Ectodermal cell (in vitro differentiated cells): Measurements from ENCODE around the gene MAML3.

Source experiments
- H3K27ac ChIP-seq: 2 replicates; pipeline ENCODE4 v1.7.0; 2013; ENCODE audit warnings: mild to moderate bottlenecking, low read depth, low read length; ENCODE audit not compliant: insufficient read depth, poor library complexity, severe bottlenecking
- H3K27me3 ChIP-seq: 2 replicates; pipeline ENCODE4 v1.7.0; 2013; ENCODE audit warnings: mild to moderate bottlenecking, low read length; ENCODE audit not compliant: insufficient read depth, control insufficient read depth, poor library complexity, severe bottlenecking
- H3K36me3 ChIP-seq: one replicate; pipeline ENCODE4 v1.7.0; 2013; ENCODE audit warnings: low read length; ENCODE audit not compliant: control insufficient read depth, insufficient read depth
- H3K4me1 ChIP-seq: one replicate; pipeline ENCODE4 v1.7.0; 2013; ENCODE audit warnings: low read length; ENCODE audit not compliant: control insufficient read depth, insufficient read depth
- H3K4me3 ChIP-seq: 2 replicates; pipeline ENCODE4 v1.7.0; 2013; ENCODE audit warnings: low read depth, low read length, control low read depth; ENCODE audit not compliant: insufficient read depth
- H3K9me3 ChIP-seq: 2 replicates; pipeline ENCODE4 v1.7.0; 2013; ENCODE audit warnings: mild to moderate bottlenecking, low read length, moderate library complexity; ENCODE audit not compliant: control insufficient read depth
- WGBS, 2 experiments: methylation state at CpG; one replicate each; pipeline ENCODE4 v1.1.7; 2013; ENCODE audit warnings: missing lambda C conversion rate in 2 of 2; 5-methylcytosine and 5-hydroxymethylcytosine counted together

MAML3 gene

DNA sequence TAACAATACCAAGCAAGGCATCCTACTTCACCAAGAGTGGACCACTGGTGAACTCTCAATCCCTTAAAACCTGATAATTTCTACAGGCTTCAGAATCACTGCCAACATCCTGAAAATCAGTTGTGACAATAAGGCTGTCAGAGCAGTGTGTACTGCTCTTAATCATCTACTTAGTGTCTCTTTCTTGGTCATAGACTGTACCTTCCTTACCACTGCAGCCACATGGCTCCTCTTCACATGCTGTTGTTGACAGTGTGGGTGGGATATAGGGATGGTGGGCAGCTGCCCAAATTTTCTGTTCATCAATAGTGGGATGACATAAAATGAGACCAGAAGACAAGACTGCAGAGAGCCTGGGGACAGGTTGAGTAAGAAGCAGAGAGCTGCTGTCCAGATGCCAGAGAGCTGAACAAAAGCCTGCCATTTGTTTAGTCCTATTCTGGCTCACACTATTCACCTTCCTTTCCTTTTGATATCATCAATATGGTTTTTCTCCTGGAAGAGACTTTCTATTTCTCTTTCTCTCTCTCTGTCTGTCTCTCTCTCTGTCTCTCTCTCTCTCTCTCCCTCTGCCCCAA is 309.4 kb downstream of the MAML3 start:
- Histone ChIP-seq H3K4me3 (no peak overlapping the region), H3K36me3 (no peaks in the 10 kb centered on the region), H3K27me3 (no peaks in the 10 kb centered on the region), H3K4me1 (peaks cover 33% of the 10 kb centered on the region), H3K9me3 (no peaks in the 10 kb centered on the region), H3K27ac (no peak overlapping the region)

DNA sequence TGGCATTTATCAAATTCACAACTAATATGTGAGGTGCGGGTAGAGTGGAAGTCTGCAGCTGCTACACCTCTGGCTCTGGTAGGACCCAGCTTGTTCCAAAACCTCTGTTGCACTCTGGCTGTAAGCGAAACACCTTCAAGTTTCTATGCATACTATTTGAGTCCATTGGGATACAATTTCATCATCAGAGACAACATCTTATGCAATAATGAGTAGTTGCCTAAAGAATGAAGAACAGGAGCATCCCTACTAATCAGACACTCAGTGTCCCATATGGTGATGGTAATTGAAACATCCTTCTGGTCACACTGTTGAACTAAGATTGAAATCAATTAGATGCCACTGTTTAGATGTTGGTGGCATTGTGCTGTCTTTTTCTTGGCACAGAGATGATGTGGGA is 309.9 kb downstream of the MAML3 start:
- 97 to 100% methylated on average over 2 of the region's 2 CpGs for WGBS, 2 experiments
- Histone ChIP-seq H3K4me1 (peaks cover 32% of the 10 kb centered on the region), H3K27ac (no peak overlapping the region), H3K36me3 (no peaks in the 10 kb centered on the region), H3K4me3 (no peak overlapping the region), H3K9me3 (no peaks in the 10 kb centered on the region), H3K27me3 (no peaks in the 10 kb centered on the region)

DNA sequence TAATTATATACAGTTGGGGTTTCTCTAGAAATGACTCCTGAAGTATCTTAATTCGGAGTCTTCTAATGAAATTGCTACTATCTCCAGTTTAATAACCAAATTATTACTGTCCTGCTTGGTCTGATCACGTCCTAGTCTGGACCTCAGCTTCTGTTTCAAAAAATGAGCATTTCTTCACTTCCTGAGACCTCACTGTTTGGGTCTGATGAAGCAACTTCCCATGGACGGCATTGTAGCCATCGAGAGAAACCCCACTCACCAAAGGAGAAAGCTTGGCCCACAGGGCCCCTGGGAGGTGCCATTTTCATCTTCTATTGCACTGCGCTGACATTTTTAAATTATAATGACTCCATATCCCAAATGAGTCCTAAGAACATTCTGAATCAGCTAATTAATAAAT is 310.3 kb downstream of the MAML3 start:
- Histone ChIP-seq H3K4me1 (peaks cover 28% of the 10 kb centered on the region), H3K4me3 (no peak overlapping the region), H3K27ac (no peak overlapping the region), H3K36me3 (no peaks in the 10 kb centered on the region), H3K9me3 (no peaks in the 10 kb centered on the region), H3K27me3 (no peaks in the 10 kb centered on the region)
- 94 to 95% methylated on average over 5 of the region's 5 CpGs for WGBS, 2 experiments

DNA sequence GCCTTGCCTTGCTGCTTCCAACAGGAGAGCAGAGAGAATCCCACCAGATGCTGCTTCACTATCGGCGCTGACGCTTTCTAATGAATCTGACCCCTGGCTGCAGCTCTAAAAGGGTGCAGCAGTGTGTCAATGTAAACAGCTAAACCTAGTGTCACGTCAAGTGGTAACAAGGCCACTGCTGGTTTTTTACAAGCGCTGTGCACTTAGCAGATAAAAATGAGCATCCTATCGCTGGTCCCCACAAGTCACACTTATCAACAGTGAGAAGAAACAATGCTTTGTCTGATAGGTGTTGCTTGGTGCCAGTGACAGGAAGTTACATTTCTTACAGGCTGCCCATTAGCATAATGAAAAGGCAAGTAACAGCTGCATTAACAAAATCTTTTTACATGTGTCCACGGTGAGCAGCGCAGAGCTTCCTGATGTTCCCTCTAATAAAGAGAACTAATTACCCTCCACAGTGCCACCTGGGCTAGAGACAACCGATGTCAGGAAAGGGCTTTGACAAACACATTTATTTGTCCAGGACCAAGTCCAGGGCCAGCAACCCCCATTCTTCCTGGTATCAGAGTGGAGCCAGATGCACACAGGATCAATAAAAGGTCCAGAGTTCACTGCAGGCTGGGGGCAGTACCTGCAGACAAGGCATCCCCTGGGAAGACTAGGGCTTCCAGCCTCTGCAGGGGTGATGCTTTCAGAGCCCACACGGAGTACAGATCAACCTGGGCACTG is 312.4 kb downstream of the MAML3 start:
- Histone ChIP-seq H3K4me1 (peaks cover 11% of the 10 kb centered on the region), H3K27me3 (no peaks in the 10 kb centered on the region), H3K36me3 (no peaks in the 10 kb centered on the region), H3K27ac (peak overlapping the region; percentile 9), H3K9me3 (no peaks in the 10 kb centered on the region), H3K4me3 (no peak overlapping the region)
- 77 to 82% methylated on average over 10 of the region's 10 CpGs for WGBS, 2 experiments

DNA sequence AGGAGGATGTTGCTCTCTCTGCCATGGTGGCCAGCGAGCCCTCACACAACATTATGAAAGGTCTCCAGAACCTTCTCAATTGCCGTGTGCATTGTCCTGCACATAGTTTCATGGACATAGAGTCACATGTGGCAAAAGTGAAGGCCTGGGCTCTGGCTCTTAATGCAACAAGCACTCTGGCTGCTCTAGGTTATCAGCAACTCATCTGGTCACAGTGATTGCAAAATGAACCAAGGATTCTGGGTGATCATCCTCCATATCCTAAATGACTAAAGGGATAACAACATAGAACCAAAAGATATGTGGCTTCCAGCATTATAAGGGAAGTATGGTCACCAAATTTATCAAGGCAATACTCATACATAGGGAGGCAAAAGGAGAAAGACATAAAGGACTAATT is 313.2 kb downstream of the MAML3 start:
- Histone ChIP-seq H3K36me3 (no peaks in the 10 kb centered on the region), H3K27me3 (no peaks in the 10 kb centered on the region), H3K9me3 (no peaks in the 10 kb centered on the region), H3K4me1 (peaks cover 16% of the 10 kb centered on the region), H3K27ac (no peak overlapping the region), H3K4me3 (no peak overlapping the region)
- 95 to 98% methylated on average over 2 of the region's 2 CpGs for WGBS, 2 experiments

DNA sequence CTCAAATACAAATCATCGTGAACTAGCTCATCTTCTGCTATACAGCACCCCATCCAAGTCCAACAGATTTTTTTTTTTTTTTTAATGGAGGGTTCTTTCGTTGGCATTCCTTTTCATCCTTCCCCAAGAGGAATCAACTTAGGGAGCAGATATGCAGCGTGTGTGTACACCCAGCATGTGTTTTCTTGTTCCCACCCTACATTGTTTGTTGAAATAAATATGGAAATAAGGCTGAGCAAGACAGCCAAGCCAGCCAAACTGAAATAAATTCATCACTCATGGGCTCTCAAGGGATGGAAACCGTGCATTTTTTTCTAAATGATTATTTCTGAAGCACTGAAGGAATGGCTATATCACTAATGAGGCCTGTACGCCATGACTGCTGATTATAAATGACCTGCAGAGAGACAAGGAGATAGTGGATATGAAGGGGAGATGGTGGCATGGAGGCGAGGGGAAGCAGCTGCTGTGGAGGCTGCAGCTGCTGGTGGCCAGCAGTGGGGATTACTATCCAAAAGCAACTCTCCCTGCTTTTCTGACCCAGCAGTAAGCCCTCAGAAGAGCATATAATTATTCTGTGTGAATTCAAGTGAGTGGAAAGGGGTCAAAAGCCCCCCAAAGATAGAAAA is 314.5 kb downstream of the MAML3 start:
- H3K27ac ChIP-seq, result no peak overlapping the region
- no peaks in the 10 kb centered on the region for H3K9me3 ChIP-seq
- H3K4me3 ChIP-seq, result no peak overlapping the region
- no peaks in the 10 kb centered on the region for H3K27me3 ChIP-seq
- peaks cover 16% of the 10 kb centered on the region for H3K4me1 ChIP-seq
- no peaks in the 10 kb centered on the region for H3K36me3 ChIP-seq
- 90 to 97% methylated on average over 5 to 6 of the region's 6 CpGs for WGBS, 2 experiments

DNA sequence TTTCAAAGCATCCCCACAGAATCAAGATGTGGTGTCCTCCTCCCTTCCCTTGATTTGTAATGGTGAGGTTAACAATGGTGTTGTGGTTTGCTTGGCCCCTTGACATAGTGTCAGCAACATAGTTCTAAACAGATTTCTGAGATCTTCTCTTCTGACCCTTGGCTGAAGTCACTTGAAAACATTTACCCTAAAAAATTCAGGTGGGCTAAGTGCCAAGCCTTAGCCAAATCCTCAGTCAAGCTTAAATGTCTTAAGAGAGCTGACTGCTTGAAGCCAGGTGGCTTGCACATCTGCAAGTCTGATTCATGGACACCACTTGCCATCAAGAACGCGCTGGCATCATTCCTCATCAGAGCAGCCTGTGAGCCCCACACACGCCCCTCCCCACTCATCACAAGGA is 315.2 kb downstream of the MAML3 start:
- Histone ChIP-seq H3K4me3 (no peak overlapping the region), H3K36me3 (no peaks in the 10 kb centered on the region), H3K27ac (no peak overlapping the region), H3K4me1 (peaks cover 17% of the 10 kb centered on the region), H3K9me3 (no peaks in the 10 kb centered on the region), H3K27me3 (no peaks in the 10 kb centered on the region)
- 94 to 95% methylated on average over 3 of the region's 3 CpGs for WGBS, 2 experiments

DNA sequence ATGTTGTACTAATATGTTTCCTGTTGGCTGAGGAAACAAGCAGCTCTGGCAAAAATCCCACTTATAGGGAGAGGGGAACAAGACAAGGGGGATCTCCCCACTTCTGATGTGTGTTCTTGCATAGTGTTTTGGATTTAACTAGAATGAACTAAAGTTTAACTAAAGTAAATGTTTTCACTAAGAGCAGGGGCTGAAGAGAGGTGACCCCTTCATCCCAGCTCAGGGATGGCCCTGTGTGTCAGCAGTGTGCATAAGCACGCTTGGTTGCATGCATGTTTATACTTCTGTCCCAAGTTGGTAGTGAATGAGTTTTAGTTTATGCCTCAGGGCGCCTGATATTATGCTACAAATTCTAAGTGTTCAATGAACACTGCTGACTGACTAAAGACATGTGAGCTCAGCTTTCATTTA is 319.0 kb downstream of the MAML3 start:
- no peak overlapping the region for H3K27ac ChIP-seq
- WGBS, 2 experiments, result 95 to 96% methylated on average over 2 of the region's 2 CpGs
- no peaks in the 10 kb centered on the region for H3K9me3 ChIP-seq
- H3K4me3 ChIP-seq, result no peak overlapping the region
- H3K4me1 ChIP-seq, result peaks cover 15% of the 10 kb centered on the region
- no peaks in the 10 kb centered on the region for H3K27me3 ChIP-seq
- no peaks in the 10 kb centered on the region for H3K36me3 ChIP-seq

DNA sequence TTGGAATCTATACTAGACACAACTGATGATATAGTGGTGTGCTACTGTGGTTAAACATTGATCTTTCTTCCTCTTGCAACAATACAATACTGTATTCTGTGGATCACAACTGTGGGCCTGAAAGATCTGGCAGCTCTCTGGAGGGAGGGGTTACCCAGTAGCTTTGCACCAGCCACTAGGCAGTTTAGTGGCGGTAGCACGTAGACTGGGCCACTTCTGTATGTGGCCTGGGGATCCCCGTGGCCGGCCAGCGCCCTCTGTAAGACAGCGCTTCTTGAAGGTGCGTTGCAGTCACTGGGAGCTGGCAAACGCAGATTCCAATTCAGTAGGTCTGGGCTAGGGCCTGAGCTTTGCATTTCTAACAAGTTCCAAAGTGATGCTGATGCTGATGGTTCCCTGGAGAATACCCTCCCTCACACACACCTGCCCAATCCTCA is 319.7 kb downstream of the MAML3 start:
- Histone ChIP-seq H3K4me1 (peaks cover 15% of the 10 kb centered on the region), H3K36me3 (no peaks in the 10 kb centered on the region), H3K27me3 (no peaks in the 10 kb centered on the region), H3K9me3 (no peaks in the 10 kb centered on the region), H3K4me3 (no peak overlapping the region), H3K27ac (no peak overlapping the region)
- WGBS, 2 experiments, result 85 to 89% methylated on average over 8 of the region's 8 CpGs

DNA sequence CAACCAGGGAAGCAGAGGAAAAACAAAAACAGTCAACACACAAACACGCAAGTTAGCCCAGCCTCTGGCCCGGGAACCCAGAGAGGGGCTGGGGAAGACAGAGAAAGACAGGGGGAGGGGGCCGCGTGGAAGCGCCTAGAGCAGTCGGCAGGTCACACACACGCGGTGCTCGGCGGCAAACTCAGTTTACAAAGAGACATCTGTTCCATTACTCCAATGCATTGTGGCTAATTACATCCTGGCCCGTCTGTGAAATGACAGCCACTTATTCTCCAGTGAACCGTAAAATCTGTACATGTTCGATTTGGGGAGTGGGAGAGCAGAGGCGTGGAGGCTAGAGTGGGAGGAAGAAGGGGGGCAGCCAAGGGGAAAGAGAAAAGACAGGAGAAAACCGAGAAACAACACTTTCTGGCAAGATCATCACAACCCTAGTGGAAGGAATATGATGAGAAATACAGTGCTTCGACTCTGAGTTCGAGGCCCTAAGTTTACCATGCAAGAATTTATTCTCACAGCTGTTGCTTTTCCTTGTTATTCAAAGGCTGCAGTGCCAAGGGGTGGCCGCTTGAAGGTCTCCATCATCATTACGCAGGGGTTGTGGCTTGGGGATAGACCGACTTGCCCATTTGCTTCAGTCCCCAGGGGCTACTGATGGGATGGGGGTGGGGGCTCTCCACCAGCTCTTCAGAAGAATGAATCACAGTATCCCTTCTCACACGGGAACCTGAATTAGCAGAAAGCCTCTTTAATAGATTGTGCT is 320.7 kb downstream of the MAML3 start:
- Histone ChIP-seq H3K9me3 (no peaks in the 10 kb centered on the region), H3K27me3 (no peaks in the 10 kb centered on the region), H3K4me1 (peaks cover 15% of the 10 kb centered on the region), H3K4me3 (no peak overlapping the region), H3K27ac (peak overlapping the region; percentile 17), H3K36me3 (no peaks in the 10 kb centered on the region)
- WGBS, 2 experiments, result 79 to 82% methylated on average over 21 of the region's 21 CpGs
